DMS79 treated with DMSO at 0.1 percent for 48 hours (cell line): ENCODE results near the gene OR2B2.

Experiments
- DNase-seq: peaks from one replicate; lab custom pipeline; 2025; lab: John Stamatoyannopoulos, UW

Gene OR2B2

GRCh38 chr6:27867051-27867944 lies 44.9 kb downstream of the OR2B2 start:
- DNase-seq, result no peak

DNA sequence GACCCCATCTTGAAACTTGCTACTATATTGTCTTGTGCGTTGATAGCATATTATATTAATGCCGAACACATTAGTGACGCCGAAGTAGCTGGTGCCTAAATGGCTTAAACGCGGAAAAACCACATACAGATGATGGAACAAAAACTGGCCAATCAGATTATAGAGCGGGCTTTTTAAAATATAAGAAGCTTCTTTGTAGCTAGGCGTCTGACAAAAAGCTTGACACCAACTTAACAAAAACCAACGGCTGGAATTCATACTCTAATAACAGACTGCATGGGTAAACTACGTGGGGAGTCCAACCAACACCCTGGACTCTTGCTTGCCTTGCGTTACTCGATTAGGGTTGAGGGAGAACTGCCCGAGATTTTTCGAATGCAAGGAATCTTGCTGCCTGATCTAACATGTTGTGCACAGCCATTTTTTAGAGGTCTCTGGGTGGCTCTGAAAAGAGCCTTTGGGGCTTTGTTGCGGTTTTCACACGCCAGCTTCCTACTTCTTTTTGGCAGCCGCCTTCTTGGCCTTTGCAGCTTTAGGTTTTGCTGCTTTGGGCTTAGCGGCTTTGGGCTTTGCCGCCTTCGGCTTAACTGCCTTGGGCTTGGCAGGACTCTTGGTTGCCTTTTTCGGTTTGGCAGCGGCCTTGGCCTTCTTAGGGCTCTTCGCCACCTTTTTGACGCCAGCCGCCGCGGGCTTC lies 45.7 kb downstream of the OR2B2 start:
- DNase-seq, result no peak

GRCh38 chr6:27865850-27866356 lies 46.3 kb downstream of the OR2B2 start:
- no peak for DNase-seq

DNA sequence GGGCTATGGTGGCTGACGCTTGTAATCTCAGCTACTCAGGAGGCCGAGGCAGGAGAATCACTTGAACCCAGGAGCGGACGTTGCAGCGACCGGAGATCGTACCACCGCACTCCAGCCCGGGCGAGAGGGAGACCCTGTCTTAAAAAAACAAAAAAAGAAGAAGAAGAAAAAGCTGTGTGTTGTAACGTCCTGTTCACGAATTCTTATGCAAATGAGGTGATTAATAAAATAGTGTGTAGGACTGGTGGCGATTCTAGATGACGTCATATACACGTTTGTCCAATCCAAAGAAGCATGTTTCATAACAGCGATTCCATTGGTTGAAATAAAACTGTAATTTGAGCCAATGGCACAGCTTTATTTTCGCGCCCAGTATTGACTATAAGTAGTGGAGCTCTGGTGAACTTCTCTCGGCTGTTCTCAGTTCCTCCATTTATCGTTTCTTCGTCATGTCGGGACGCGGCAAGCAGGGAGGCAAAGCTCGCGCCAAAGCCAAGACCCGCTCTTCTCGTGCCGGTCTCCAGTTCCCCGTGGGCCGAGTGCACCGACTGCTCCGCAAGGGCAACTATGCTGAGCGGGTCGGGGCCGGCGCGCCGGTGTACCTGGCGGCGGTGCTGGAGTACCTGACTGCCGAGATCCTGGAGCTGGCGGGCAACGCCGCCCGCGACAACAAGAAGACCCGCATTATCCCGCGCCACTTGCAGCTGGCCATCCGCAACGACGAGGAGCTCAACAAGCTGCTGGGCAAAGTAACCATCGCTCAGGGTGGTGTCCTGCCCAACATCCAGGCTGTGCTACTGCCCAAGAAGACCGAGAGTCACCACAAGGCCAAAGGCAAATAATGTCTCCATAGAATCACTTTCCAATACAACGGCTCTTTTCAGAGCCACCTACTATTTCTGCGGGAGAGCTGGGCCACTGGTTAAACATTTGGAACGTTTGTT lies 47.0 kb downstream of the OR2B2 start:
- no peak for DNase-seq

GRCh38 chr6:27863962-27864905 lies 48.0 kb downstream of the OR2B2 start:
- no peak for DNase-seq

GRCh38 chr6:27862396-27863066 lies 49.7 kb downstream of the OR2B2 start:
- DNase-seq, result no peak

GRCh38 chr6:27861861-27862260 lies 50.3 kb downstream of the OR2B2 start:
- no peak for DNase-seq

DNA sequence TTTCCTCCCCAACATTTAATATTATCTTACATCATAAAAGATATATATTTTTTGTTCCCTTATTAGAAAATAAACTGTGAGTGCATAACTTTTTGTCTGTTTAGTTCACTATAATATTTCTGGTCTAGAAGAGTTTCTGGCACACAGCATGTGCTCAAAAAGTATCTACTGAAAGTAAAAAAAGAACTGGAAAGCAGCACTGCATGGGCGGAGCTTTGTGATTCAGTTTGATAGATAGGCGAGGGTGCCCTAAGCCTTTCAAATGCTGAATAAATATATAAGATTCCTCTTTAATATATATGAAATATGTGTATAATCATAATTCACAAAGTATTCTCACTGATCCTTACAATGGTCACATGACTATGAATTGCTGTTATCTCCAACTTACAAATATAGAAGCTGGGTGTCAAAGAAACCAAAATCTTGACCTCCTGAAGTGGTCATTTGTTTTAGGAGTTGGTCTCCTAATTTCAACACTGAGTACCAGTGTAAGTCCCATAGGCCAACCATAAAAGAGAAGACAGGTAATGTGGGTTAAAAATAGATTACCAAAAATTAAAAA lies 50.8 kb downstream of the OR2B2 start:
- no peak for DNase-seq
